GM11168 (cell line): ENCODE measurements around the gene ZFAND6.
"Not testable (repeated sequence)": the region's sequence is repeated elsewhere in the genome, so short reads cannot be mapped to it uniquely, and the experiment has no call there.

ENCODE experiments used
- in situ Hi-C: fragments of 300-500 bp; cut with MboI; formaldehyde crosslinking; loops from one replicate; pipeline ENCODE4 v1.12.0; 2022; ENCODE audit warnings: low sequenced_read_pairs; ENCODE audit not compliant: unreplicated experiment

ZFAND6 gene

GRCh38 chr15:80058851-80059785 is at the start of gene ZFAND6:
Gene ZFAND6 (plus strand): TSS chr15:80059676. CDS start chr15:80120345, 60,669 bp downstream.
- in situ Hi-C loops, result no loop called here

- in situ Hi-C loops, result no loop called here
Observed at GRCh38 chr15:80010131-80010673, 49.3 kb upstream of the ZFAND6 start.

- in situ Hi-C loops, result not testable (repeated sequence)
Observed at GRCh38 chr15:80011041-80011523, 48.4 kb upstream of the ZFAND6 start.

GRCh38 chr15:80011596-80011995 is 47.9 kb upstream of the ZFAND6 start:
- in situ Hi-C loops, result no loop called here

- in situ Hi-C loops, result no loop called here
Observed at GRCh38 chr15:80012060-80012726, 47.3 kb upstream of the ZFAND6 start.

GRCh38 chr15:80014186-80014585 is 45.3 kb upstream of the ZFAND6 start:
- in situ Hi-C loops, result not testable (repeated sequence)

GRCh38 chr15:80015156-80015555 is 44.3 kb upstream of the ZFAND6 start:
- in situ Hi-C loops, result no loop called here

- in situ Hi-C loops, result not testable (repeated sequence)
Observed at GRCh38 chr15:80016506-80016905, 43.0 kb upstream of the ZFAND6 start.

- in situ Hi-C loops, result not testable (repeated sequence)
Observed at GRCh38 chr15:80017139-80017538, 42.3 kb upstream of the ZFAND6 start.

- in situ Hi-C loops, result no loop called here
Observed at GRCh38 chr15:80019168-80019745, 40.2 kb upstream of the ZFAND6 start.

GRCh38 chr15:80020149-80020548 is 39.3 kb upstream of the ZFAND6 start:
- in situ Hi-C loops, result not testable (repeated sequence)

- in situ Hi-C loops, result no loop called here
Observed at GRCh38 chr15:80020731-80021130, 38.7 kb upstream of the ZFAND6 start.

- in situ Hi-C loops, result no loop called here
Observed at GRCh38 chr15:80026310-80026709, 33.2 kb upstream of the ZFAND6 start.

- in situ Hi-C loops, result no loop called here
Observed at GRCh38 chr15:80026754-80027153, 32.7 kb upstream of the ZFAND6 start.

- in situ Hi-C loops, result no loop called here
Observed at GRCh38 chr15:80028937-80029336, 30.5 kb upstream of the ZFAND6 start.

GRCh38 chr15:80031841-80032240 is 27.6 kb upstream of the ZFAND6 start:
- in situ Hi-C loops, result no loop called here

- in situ Hi-C loops, result no loop called here
Observed at GRCh38 chr15:80034629-80035028, 24.8 kb upstream of the ZFAND6 start.

- in situ Hi-C loops, result no loop called here
Observed at GRCh38 chr15:80036071-80036470, 23.4 kb upstream of the ZFAND6 start.

- in situ Hi-C loops, result no loop called here
Observed at GRCh38 chr15:80041494-80042253, 17.8 kb upstream of the ZFAND6 start.

- in situ Hi-C loops, result no loop called here
Observed at GRCh38 chr15:80042568-80042967, 16.9 kb upstream of the ZFAND6 start.
